Hypothalamus (tissue), 51 donors: Measurements from ENCODE around the gene NTRK2.
A peak's percentile ranks its signal among the peaks of the same experiment; 100 is the strongest.

Experiments used
- DNase-seq, 51 donors: peaks; one replicate each; lab custom pipeline; 2025; lab: John Stamatoyannopoulos, UW

The NTRK2 gene

DNA sequence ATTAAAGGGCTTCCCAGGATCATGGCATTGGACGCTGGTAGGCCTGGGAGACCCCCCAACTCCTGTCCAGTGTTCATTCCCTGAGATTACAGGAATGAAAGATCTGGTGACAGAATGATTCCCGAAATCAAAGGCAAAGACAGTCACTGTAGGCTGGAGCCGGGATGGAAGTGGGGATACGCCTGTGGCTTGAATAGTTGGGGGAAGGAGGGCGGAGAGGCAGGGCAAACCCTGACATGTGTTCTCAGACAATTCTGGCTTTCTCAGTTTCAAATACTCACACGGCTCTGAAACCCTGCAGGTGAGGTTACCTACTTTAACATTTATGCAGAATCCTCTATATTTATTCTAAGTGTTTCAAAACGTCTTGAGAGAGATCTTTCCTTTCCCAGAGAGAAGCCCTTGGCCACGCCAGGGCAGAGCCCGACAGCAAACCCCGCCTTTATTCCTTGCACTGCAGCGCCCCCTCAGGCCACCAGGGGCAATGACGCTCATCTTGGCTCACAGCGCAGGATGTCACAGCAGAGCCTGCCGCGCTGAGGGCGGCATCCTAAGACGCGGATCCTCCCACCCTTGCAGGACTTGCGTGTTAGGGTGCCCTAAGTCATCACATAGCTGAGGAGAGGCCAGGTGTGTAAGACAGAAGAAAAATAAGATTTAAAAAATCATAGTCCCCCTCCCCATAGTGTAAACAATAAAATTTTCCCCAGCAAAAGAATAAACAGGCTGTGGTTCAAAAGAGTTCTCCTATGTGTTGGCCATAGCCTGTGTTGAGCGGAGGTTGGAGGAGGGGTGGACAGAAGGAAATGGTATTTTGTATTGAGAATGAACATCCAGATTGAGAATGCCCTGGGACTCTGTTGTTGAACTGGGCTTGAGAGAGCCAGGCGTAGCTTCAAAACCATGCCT is 284.5 kb downstream of the NTRK2 start:
- DNase-seq = peak in 48 of 51 donors; percentile 20 to 89 (median 76)

DNA sequence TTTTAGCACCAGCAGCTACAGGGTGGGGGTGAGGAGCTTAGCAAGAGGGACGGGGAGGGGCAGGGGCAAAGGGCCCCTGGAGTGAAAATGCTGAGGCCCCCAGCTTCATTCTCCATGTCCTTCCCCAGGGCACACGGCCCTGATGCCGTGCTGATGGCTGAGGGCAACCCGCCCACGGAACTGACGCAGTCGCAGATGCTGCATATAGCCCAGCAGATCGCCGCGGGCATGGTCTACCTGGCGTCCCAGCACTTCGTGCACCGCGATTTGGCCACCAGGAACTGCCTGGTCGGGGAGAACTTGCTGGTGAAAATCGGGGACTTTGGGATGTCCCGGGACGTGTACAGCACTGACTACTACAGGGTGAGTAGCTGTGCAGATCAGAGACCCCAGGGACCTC is 285.6 kb downstream of the NTRK2 start:
- DNase-seq = no peak

DNA sequence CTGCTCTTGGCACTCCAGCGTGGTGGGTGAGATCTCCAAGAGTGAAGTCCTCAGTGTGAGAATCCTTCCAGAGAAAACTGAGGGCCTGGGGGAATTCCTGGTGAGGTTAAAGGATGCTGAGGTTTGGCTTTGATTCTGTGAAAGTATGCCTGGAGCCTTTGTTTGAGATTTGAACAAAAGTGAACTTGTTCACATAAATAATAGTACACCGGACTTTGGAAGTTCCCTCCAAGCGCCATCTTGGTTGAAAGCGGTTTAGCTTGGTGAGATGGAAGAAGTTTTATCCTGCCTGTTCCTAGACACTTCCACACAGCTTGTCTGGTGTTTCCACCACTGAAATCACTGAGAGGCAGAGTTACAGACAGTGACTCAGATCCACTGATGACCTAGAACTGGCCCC is 286.4 kb downstream of the NTRK2 start:
- no peak for DNase-seq

- no peak for DNase-seq
Measured at GRCh38 chr9:84959339-84959738, 289.8 kb downstream of the NTRK2 start.

DNA sequence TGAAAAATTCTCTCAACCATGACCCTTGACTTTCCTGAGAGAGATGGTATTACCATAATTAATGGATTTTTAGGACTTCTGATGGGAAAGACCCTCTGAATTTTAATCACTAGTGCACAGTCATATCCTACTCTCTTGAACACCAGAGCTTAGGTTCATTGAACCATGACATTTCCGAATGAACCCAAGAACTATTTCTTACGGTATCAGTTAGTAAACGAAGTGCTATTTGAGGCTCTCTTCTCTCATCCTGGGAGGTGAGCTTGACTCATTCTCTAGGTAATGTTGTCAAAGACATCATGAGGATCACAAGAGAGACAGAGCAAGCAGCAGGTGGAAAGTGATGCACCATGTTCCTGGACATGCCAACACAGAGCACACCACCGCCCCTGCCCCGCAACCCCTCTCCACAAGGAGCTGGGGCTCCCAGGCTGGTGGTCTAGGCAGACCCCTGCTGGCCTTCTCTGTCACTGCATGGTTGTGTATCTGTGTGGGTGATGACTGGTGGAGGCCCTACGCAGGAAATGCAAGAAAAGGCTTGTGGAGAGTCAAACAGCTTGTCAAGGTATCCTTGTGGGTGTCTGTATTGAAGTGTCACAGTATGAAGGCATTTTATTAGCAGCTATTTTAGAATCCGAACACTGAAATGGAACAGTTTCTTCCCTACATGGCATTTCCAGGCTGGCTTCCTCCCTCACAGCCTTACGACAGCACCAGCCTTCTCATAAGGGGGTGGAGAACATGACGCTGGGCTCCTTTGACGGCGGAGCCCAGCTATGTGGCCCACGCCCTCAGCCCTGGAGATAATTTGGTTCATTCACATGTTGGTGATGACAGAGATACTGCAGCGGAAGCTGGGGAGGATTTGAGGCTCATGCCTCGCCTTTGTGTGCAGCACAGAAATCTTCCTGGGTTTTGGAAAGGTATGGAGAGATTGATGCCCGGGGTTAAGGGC is 297.6 kb downstream of the NTRK2 start:
- DNase-seq = peak in 4 of 51 donors; percentile 10 to 76 (median 44)

DNA sequence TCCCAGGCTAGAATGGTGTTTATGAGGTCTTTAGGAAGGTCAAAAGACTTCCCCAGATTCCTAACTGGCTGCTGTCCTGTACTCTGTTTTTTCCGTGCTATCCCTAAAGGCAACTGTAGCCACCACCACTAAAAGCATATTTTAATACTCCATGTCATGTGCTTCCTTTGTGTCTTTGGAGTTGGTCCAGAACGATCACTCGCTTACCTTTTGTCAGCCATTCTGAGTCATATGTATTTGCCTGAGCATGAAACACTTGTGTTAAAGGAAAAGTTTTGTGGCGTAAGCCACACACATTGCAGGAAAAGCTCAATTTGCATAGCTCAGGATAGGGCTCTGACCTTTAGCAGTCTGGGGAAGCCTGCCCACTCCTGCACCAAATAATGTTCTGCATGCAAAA is 299.6 kb downstream of the NTRK2 start:
- DNase-seq = no peak

GRCh38 chr9:84969736-84970135 is 300.2 kb downstream of the NTRK2 start:
- no peak for DNase-seq

DNA sequence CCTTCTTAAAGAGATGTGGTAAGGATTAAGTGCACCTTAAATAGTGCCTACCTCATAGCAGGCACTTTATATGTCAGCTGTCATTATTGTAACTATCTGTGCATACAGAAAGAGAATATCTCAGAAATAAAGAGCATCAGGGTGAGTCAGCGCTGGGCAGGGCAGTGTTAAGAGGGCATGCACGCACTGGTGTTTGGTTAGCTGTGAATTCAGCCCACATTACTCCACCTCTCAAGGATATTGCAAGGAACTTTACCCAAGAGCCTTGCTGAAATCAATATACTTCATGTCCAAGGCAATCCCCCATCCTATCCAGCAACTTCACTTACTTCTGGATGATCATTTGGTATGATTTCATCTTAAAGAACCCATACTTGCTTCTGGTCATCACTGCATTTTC is 300.9 kb downstream of the NTRK2 start:
- no peak for DNase-seq

DNA sequence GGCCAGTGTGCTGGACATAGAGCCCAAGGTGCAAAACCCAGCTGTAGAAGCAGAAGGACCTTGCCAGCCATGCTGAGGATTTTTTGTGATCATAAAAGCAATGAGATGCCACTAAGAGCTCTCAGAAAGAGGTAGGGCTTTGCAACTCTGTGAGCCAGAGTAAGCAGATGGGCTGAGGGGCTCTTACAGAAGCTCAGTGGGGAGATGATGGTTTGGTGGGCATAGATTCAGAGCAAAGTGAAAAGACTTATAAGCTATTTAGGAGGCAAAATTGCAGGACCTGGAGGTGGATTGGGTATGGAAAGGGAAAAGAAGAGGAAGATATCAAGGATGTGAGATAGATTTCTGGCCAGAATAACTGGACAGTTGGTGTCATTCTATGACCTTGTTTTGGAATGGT is 302.0 kb downstream of the NTRK2 start:
- DNase-seq = no peak

DNA sequence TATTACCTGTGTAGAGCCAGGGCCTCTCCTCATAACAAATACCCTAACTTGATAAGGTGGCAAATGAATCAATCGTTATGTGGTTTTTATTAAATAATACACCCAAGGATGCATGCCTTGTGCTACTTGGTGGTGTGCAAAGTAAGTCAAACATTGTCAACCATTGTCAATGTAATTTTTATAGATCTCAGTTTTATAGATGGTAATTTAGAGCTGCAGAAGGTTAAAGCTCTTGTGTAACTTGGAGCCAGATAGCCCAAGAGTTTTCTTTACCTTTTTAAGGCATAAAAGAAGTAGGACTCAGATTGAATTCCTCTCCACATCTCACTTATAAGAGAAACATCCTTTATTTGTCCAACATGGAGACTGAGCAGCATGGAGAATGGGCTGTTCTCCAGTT is 304.7 kb downstream of the NTRK2 start:
- no peak for DNase-seq

DNA sequence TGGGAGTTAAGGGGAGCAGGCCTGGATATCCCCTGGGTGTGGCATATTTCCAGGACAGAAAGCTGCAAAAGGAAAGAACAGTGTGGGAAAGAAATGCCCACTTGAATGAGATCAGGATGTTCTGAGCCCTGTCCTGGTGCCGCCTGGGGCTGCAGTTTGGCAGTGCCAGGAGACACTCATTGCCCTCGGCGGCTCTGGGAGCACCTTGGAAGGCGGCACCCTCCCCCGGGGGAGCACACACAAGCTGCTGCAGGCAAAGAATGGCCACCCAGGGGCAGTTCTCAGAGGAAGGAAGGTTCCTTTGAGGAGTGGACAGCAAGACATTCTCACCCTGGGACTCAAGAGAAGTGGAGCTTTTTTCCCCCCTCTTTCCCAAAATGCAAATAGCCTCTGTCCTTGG is 305.3 kb downstream of the NTRK2 start:
- DNase-seq = peak in 34 of 51 donors; percentile 13 to 89 (median 58)

DNA sequence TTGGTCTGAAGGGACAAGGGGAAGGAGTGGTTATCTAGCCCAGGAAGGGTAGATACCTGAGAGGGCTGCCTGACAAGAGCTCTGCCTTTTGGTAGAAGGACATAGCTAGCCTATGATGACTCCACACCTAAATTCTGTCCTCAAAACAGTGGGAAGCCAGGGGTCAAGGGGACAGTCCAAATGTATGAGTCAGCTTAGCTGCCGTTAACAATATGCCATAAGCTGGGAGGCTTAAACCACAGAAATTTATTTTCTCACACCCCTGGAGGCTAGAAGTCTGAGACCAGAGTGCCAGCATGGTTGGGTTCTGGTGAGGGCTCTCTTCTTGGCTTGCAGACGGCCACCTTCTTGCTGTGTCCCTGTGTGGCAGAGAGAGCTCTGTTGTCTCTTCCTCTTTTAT is 306.4 kb downstream of the NTRK2 start:
- no peak for DNase-seq

DNA sequence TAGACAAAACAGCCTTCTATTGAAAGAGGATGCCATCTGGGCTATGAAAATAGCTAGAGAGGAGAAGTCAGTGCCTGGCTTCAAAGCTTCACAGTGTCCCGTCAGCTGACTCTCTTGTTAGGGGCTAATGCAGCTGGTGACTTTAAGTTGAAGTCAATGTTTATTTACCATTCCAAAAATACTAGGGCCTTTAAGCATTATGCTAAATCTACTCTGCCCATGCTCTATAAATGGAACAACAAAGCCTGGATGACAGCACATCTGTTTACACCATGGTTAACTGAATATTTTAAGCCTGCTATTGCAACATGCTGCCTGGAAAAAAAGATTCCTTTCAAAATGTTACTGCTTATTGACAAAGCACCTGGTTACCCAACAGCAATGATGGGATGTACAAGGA is 309.1 kb downstream of the NTRK2 start:
- no peak for DNase-seq

DNA sequence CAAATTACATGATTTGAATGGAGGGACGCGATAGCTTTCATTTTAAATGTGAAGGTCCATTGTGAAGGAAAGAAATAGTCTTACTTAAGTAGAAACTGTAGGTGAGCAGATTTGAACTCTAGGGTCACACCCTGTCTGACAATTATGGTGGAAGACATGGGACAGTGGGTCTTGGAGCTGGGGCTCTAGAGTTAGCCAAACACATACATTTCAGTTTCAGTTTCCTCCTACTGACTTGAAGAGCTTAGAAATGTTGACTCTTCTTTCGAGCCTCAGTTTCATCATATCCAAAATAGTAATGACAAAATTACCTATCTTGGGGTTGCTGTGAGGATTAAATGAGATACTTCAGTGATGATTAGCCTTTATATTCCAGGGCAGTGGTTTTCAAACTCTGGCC is 314.2 kb downstream of the NTRK2 start:
- no peak for DNase-seq

DNA sequence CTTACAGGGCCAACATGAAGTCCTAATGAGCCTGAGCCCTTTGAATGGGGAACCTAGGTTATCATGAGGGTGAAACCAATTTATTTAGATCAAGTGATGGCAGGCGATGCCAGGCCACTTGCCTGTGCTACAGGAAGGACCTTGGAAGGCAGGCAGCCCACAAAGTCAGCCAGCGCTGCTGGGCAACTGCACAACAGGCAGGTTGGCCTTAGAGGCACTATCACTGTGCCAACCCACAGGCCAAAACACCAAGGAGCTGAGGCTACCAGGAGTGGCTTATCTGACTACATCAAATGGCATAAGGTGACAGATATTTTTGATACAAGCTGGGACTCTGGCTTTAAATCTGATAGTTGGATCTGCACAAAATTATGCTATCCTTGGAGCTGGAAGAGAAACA is 319.1 kb downstream of the NTRK2 start:
- peak in 10 of 51 donors; percentile 7 to 36 (median 12) for DNase-seq

- peak in 40 of 51 donors; percentile 15 to 89 (median 61) for DNase-seq
Measured at GRCh38 chr9:84990416-84990815, 320.9 kb downstream of the NTRK2 start.

- DNase-seq = peak in 12 of 51 donors; percentile 34 to 83 (median 60)
Measured at GRCh38 chr9:84990850-84991513, 321.5 kb downstream of the NTRK2 start.

GRCh38 chr9:84991514-84991870 is 322.0 kb downstream of the NTRK2 start:
- peak in 37 of 51 donors; percentile 11 to 83 (median 57) for DNase-seq

DNA sequence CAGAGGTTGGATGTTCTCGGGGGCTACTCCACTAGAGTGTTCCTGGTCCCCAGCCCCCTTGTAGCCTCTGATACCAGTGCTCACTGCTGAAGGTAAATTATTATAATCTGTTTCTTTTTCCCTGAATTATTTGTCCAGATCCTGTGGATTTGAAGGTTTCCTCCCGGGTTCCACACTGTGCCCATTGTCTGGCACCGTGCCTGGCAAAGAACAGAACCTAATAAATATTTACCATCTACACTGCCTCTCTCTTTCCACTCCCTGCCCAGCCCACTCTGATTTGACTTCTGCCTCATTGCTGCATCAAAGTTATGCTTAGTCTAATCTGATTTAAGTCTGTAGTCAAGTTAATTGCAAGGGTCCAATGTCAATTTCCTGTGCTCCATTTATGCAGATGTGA is 322.9 kb downstream of the NTRK2 start:
- no peak for DNase-seq

DNA sequence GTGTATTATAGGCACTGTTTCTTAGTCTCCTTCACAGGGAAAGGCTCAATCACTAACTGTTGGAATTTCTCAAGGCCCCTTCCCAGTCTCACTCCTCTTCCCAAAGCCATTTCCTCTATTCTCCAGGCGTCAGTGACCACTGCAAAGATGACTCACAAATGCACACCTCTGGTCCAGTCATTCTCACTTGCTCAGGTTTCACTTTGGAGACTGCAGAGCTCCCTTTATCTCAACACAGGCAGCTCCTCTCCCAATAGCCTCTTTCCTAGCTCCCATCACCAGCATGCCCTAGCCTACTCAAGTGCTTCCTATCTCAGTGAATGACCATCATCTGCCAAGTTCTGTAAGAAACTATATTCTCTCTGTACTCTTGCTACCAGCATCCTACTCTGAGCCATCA is 323.6 kb downstream of the NTRK2 start:
- DNase-seq = no peak

- no peak for DNase-seq
Measured at GRCh38 chr9:84996029-84996428, 326.5 kb downstream of the NTRK2 start.
